ENCODE data around the gene CAMTA1.

The CAMTA1 gene

DNA sequence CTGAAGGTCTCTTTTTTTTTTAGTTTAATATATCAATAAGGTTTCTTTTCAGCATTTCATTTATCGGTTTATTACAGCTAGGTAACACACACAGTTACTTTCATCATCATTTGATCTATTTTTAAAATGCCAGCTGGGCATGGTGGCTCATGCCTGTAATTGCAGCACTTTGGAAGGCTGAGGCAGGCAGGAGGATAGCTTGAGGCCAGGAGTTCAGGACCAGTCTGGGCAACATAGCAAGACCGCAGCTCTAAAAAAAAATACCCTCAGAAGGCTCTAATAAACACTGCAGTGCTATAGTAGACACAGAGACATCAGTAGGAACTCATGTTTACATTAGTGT, 937.4 kb downstream of the CAMTA1 start:
- Histone ChIP-seq H3K27me3 (ENCODE audit: control insufficient read depth, insufficient read depth, low read length) (no peaks in the 10 kb centered on the region), H3K36me3 (ENCODE audit: control insufficient read depth, insufficient read depth, low read length) (no peaks in the 10 kb centered on the region), H3K9me3 (ENCODE audit: control insufficient read depth, insufficient read depth, low read length) (no peaks in the 10 kb centered on the region), H3K4me3 (ENCODE audit: low read depth, low read length) (no peak overlapping the region), H3K4me1 (ENCODE audit: control insufficient read depth, insufficient read depth, low read length) (peaks cover 2% of the 10 kb centered on the region), H3K9ac (ENCODE audit: low read depth, low read length) (no peak overlapping the region)

- H3K9me3 ChIP-seq (ENCODE audit: control insufficient read depth, insufficient read depth, low read length): no peaks in the 10 kb centered on the region
- no peaks in the 10 kb centered on the region for H3K36me3 ChIP-seq (ENCODE audit: control insufficient read depth, insufficient read depth, low read length)
- H3K4me3 ChIP-seq (ENCODE audit: low read depth, low read length): no peak overlapping the region
- no peaks in the 10 kb centered on the region for H3K4me1 ChIP-seq (ENCODE audit: control insufficient read depth, insufficient read depth, low read length)
- H3K9ac ChIP-seq (ENCODE audit: low read depth, low read length): no peak overlapping the region
- H3K27me3 ChIP-seq (ENCODE audit: control insufficient read depth, insufficient read depth, low read length): no peaks in the 10 kb centered on the region
These were observed 941.4 kb downstream of the CAMTA1 start for GRCh38 chr1:7726623-7727022.

DNA sequence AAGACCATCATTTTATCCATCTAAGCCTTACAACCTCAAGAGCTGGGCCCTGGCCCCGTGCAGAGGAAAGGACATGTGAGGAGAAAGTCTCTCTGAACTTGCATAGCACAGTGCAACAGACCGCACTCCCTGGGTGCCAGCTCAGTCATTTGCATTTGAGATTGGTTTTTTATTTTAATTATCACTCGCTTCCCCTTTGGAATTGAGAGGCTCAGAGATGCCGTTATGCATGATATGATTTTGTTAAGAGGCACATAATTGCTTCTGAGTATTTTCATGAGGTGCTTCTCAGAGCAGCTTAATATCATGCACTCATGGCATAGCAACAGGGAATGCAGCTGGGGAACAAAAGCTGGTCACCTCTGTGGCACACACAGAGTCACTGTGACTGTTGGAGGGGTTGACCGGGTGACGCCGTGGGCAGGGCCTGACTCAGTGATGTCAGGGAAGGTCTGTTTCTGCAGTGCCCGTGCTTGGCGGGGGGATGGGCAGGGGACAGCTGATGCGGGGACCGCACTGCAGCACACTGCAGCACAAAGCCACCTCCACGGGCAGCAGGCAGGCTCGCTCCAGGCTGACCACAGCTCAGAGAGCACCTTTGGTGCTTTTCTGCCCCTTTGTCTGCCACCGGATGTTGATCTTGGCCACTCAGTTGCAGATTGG, 942.7 kb downstream of the CAMTA1 start:
- Histone ChIP-seq H3K36me3 (ENCODE audit: control insufficient read depth, insufficient read depth, low read length) (no peaks in the 10 kb centered on the region), H3K4me3 (ENCODE audit: low read depth, low read length) (no peak overlapping the region), H3K9me3 (ENCODE audit: control insufficient read depth, insufficient read depth, low read length) (no peaks in the 10 kb centered on the region), H3K9ac (ENCODE audit: low read depth, low read length) (no peak overlapping the region), H3K27me3 (ENCODE audit: control insufficient read depth, insufficient read depth, low read length) (no peaks in the 10 kb centered on the region), H3K4me1 (ENCODE audit: control insufficient read depth, insufficient read depth, low read length) (no peaks in the 10 kb centered on the region)

GRCh38 chr1:7729761-7730160, 944.5 kb downstream of the CAMTA1 start:
- no peaks in the 10 kb centered on the region for H3K9me3 ChIP-seq (ENCODE audit: control insufficient read depth, insufficient read depth, low read length)
- no peaks in the 10 kb centered on the region for H3K4me1 ChIP-seq (ENCODE audit: control insufficient read depth, insufficient read depth, low read length)
- no peaks in the 10 kb centered on the region for H3K27me3 ChIP-seq (ENCODE audit: control insufficient read depth, insufficient read depth, low read length)
- no peak overlapping the region for H3K9ac ChIP-seq (ENCODE audit: low read depth, low read length)
- H3K36me3 ChIP-seq (ENCODE audit: control insufficient read depth, insufficient read depth, low read length): no peaks in the 10 kb centered on the region
- H3K4me3 ChIP-seq (ENCODE audit: low read depth, low read length): no peak overlapping the region

GRCh38 chr1:7732331-7732730, 947.1 kb downstream of the CAMTA1 start:
- H3K36me3 ChIP-seq (ENCODE audit: control insufficient read depth, insufficient read depth, low read length): no peaks in the 10 kb centered on the region
- no peaks in the 10 kb centered on the region for H3K9me3 ChIP-seq (ENCODE audit: control insufficient read depth, insufficient read depth, low read length)
- no peaks in the 10 kb centered on the region for H3K27me3 ChIP-seq (ENCODE audit: control insufficient read depth, insufficient read depth, low read length)
- no peaks in the 10 kb centered on the region for H3K4me1 ChIP-seq (ENCODE audit: control insufficient read depth, insufficient read depth, low read length)
- no peak overlapping the region for H3K9ac ChIP-seq (ENCODE audit: low read depth, low read length)
- H3K4me3 ChIP-seq (ENCODE audit: low read depth, low read length): no peak overlapping the region

GRCh38 chr1:7733276-7733675, 948.0 kb downstream of the CAMTA1 start:
- H3K4me1 ChIP-seq (ENCODE audit: control insufficient read depth, insufficient read depth, low read length): no peaks in the 10 kb centered on the region
- H3K27me3 ChIP-seq (ENCODE audit: control insufficient read depth, insufficient read depth, low read length): no peaks in the 10 kb centered on the region
- no peak overlapping the region for H3K9ac ChIP-seq (ENCODE audit: low read depth, low read length)
- peaks cover 7% of the 10 kb centered on the region for H3K36me3 ChIP-seq (ENCODE audit: control insufficient read depth, insufficient read depth, low read length)
- no peaks in the 10 kb centered on the region for H3K9me3 ChIP-seq (ENCODE audit: control insufficient read depth, insufficient read depth, low read length)
- no peak overlapping the region for H3K4me3 ChIP-seq (ENCODE audit: low read depth, low read length)

DNA sequence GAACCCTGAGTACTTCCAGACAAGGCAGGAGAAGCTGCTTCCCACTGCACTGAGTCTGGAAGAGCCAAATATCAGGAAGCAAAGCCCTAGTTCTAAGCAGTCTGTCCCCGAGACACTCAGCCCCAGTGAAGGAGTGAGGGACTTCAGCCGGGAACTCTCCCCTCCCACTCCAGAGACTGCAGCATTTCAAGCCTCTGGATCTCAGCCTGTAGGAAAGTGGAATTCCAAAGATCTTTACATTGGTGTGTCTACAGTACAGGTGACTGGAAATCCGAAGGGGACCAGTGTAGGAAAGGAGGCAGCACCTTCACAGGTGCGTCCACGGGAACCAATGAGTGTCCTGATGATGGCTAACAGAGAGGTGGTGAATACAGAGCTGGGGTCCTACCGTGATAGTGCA, 952.8 kb downstream of the CAMTA1 start:
- H3K27me3 ChIP-seq (ENCODE audit: control insufficient read depth, insufficient read depth, low read length): no peaks in the 10 kb centered on the region
- peaks cover 11% of the 10 kb centered on the region for H3K36me3 ChIP-seq (ENCODE audit: control insufficient read depth, insufficient read depth, low read length)

GRCh38 chr1:7743346-7743745, 958.1 kb downstream of the CAMTA1 start:
- no peaks in the 10 kb centered on the region for H3K4me1 ChIP-seq (ENCODE audit: control insufficient read depth, insufficient read depth, low read length)
- H3K27me3 ChIP-seq (ENCODE audit: control insufficient read depth, insufficient read depth, low read length): no peaks in the 10 kb centered on the region
- H3K9me3 ChIP-seq (ENCODE audit: control insufficient read depth, insufficient read depth, low read length): no peaks in the 10 kb centered on the region
- no peak overlapping the region for H3K9ac ChIP-seq (ENCODE audit: low read depth, low read length)
- peaks cover 4% of the 10 kb centered on the region for H3K36me3 ChIP-seq (ENCODE audit: control insufficient read depth, insufficient read depth, low read length)
- H3K4me3 ChIP-seq (ENCODE audit: low read depth, low read length): no peak overlapping the region

More for the DNA sequence above, 952.8 kb downstream of the CAMTA1 start:
- Histone ChIP-seq H3K4me3 (ENCODE audit: low read depth, low read length) (no peak overlapping the region), H3K4me1 (ENCODE audit: control insufficient read depth, insufficient read depth, low read length) (no peaks in the 10 kb centered on the region), H3K9me3 (ENCODE audit: control insufficient read depth, insufficient read depth, low read length) (no peaks in the 10 kb centered on the region), H3K9ac (ENCODE audit: low read depth, low read length) (no peak overlapping the region)

DNA sequence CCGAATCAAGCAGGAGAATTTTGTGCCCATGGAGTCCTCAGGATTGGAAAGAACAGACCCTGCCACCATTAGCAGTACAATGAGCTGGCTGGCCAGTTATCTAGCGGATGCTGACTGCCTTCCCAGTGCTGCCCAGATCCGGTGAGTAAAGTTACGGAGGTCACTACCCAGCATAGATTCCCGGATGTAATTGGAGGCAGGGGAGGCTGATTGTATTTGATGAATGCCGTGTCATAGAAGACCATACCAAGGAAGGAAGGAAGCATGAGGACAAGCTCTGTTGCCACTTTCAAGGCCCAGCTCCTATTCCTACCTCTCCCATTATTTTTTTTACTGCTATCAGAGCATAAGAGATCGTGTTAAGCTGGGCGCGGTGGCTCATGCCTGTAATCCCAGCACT, 959.6 kb downstream of the CAMTA1 start:
- Histone ChIP-seq H3K4me1 (ENCODE audit: control insufficient read depth, insufficient read depth, low read length) (no peaks in the 10 kb centered on the region), H3K27me3 (ENCODE audit: control insufficient read depth, insufficient read depth, low read length) (no peaks in the 10 kb centered on the region), H3K4me3 (ENCODE audit: low read depth, low read length) (no peak overlapping the region), H3K9ac (ENCODE audit: low read depth, low read length) (no peak overlapping the region), H3K9me3 (ENCODE audit: control insufficient read depth, insufficient read depth, low read length) (no peaks in the 10 kb centered on the region), H3K36me3 (ENCODE audit: control insufficient read depth, insufficient read depth, low read length) (no peaks in the 10 kb centered on the region)

DNA sequence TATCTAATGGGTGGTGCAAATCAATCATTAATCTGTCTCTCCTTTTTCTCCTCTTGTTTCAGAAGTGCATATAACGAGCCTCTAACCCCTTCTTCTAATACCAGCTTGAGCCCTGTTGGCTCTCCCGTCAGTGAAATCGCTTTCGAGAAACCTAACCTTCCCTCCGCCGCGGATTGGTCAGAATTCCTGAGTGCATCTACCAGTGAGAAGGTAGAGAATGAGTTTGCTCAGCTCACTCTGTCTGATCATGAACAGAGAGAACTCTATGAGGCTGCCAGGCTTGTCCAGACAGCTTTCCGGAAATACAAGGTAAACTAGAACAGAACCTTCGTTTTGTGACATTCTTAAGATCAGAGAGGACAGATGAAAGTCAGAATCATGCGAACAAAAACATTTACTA, 960.5 kb downstream of the CAMTA1 start:
- H3K9me3 ChIP-seq (ENCODE audit: control insufficient read depth, insufficient read depth, low read length): no peaks in the 10 kb centered on the region
- H3K4me3 ChIP-seq (ENCODE audit: low read depth, low read length): no peak overlapping the region
- no peak overlapping the region for H3K9ac ChIP-seq (ENCODE audit: low read depth, low read length)
- no peaks in the 10 kb centered on the region for H3K4me1 ChIP-seq (ENCODE audit: control insufficient read depth, insufficient read depth, low read length)
- H3K36me3 ChIP-seq (ENCODE audit: control insufficient read depth, insufficient read depth, low read length): no peaks in the 10 kb centered on the region
- H3K27me3 ChIP-seq (ENCODE audit: control insufficient read depth, insufficient read depth, low read length): no peaks in the 10 kb centered on the region

DNA sequence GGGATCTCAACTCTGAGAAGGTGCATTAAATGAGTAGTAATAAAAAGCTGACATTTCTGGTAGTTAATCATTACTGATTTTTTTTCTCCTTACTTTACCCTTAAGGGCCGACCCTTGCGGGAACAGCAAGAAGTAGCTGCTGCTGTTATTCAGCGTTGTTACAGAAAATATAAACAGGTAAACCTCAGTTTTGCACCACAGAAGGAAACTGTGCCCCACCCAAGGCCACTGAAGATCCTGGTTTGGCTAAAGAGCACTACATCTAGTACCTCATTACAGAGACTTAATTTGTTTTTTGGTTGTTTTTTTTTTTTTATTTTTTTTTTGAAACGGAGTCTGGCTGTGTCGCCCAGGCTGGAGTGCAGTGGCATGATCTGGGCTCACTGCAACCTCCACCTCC, 962.4 kb downstream of the CAMTA1 start:
- no peak overlapping the region for H3K9ac ChIP-seq (ENCODE audit: low read depth, low read length)
- H3K36me3 ChIP-seq (ENCODE audit: control insufficient read depth, insufficient read depth, low read length): no peaks in the 10 kb centered on the region
- H3K4me1 ChIP-seq (ENCODE audit: control insufficient read depth, insufficient read depth, low read length): peaks cover 7% of the 10 kb centered on the region
- no peak overlapping the region for H3K4me3 ChIP-seq (ENCODE audit: low read depth, low read length)
- H3K9me3 ChIP-seq (ENCODE audit: control insufficient read depth, insufficient read depth, low read length): no peaks in the 10 kb centered on the region
- H3K27me3 ChIP-seq (ENCODE audit: control insufficient read depth, insufficient read depth, low read length): no peaks in the 10 kb centered on the region

- no peaks in the 10 kb centered on the region for H3K27me3 ChIP-seq (ENCODE audit: control insufficient read depth, insufficient read depth, low read length)
- H3K4me3 ChIP-seq (ENCODE audit: low read depth, low read length): no peak overlapping the region
- peaks cover 9% of the 10 kb centered on the region for H3K4me1 ChIP-seq (ENCODE audit: control insufficient read depth, insufficient read depth, low read length)
These were observed 963.9 kb downstream of the CAMTA1 start for GRCh38 chr1:7749126-7749525.

More at GRCh38 chr1:7749126-7749525, 963.9 kb downstream of the CAMTA1 start:
- no peaks in the 10 kb centered on the region for H3K9me3 ChIP-seq (ENCODE audit: control insufficient read depth, insufficient read depth, low read length)
- H3K36me3 ChIP-seq (ENCODE audit: control insufficient read depth, insufficient read depth, low read length): no peaks in the 10 kb centered on the region
- H3K9ac ChIP-seq (ENCODE audit: low read depth, low read length): no peak overlapping the region

Data from iPS-15b (cell line).